GM23338 (cell line): Measurements from ENCODE around the gene STPG1. TPM values are rescaled to one million over a fixed set of nuclear protein-coding genes. Genes with fewer than 3 reads are reported as not detected.

Source experiments
- ATAC-seq: fragments of 200-7000 bp; cut with Tn5 transposase; 3 replicates; pipeline ENCODE4 v1.9.1; 2020
- DNase-seq: peaks from one replicate; pipeline ENCODE4 v3.0.0-alpha.2; 2015; ENCODE audit warnings: low spot score
- H2AFZ ChIP-seq: fragments of 200-600 bp; sonication (generic); 2 replicates; pipeline ENCODE4 v1.8.0; 2016; ENCODE audit warnings: antibody characterized with exemption, mild to moderate bottlenecking, moderate library complexity
- H3F3A ChIP-seq: fragments of 200-600 bp; sonication (generic); replicated peaks from 2 replicates; pipeline ENCODE4 v1.8.0; 2017; ENCODE audit warnings: antibody characterized with exemption, mixed run types, low read depth
- H3K27ac ChIP-seq: fragments of 200-600 bp; sonication (generic); 2 replicates; pipeline ENCODE4 v1.6.1; 2016; ENCODE audit warnings: low read depth
- H3K27me3 ChIP-seq: fragments of 200-600 bp; sonication (generic); 2 replicates; pipeline ENCODE4 v1.8.0; 2016; ENCODE audit warnings: mild to moderate bottlenecking, mixed run types, moderate library complexity; ENCODE audit not compliant: insufficient read depth
- H3K36me3 ChIP-seq: fragments of 200-600 bp; sonication (generic); 2 replicates; pipeline ENCODE4 v1.8.0; 2016; ENCODE audit warnings: mild to moderate bottlenecking; ENCODE audit not compliant: insufficient read depth
- H3K4me1 ChIP-seq: fragments of 200-600 bp; sonication (generic); 2 replicates; pipeline ENCODE4 v1.8.0; 2016; ENCODE audit warnings: mild to moderate bottlenecking, moderate library complexity; ENCODE audit not compliant: insufficient read depth
- H3K4me2 ChIP-seq: fragments of 200-600 bp; sonication (generic); 2 replicates; pipeline ENCODE4 v1.7.1; 2017; ENCODE audit warnings: mixed run types
- H3K4me3 ChIP-seq: fragments of 200-600 bp; sonication (generic); 2 replicates; pipeline ENCODE4 v1.6.1; 2016; ENCODE audit warnings: mixed run types
- H3K79me2 ChIP-seq: fragments of 200-600 bp; sonication (generic); replicated peaks from 2 replicates; pipeline ENCODE4 v1.8.0; 2017; ENCODE audit warnings: mild to moderate bottlenecking; ENCODE audit not compliant: insufficient read depth
- H3K9me2 ChIP-seq: fragments of 200-600 bp; sonication (generic); 2 replicates; pipeline ENCODE4 v1.8.0; 2017; ENCODE audit not compliant: insufficient read depth
- H4K20me1 ChIP-seq: fragments of 200-600 bp; sonication (generic); replicated peaks from 2 replicates; pipeline ENCODE4 v1.8.0; 2017; ENCODE audit warnings: mild to moderate bottlenecking; ENCODE audit not compliant: insufficient read depth
- H3K27ac Mint-ChIP-seq: 2 replicates; pipeline ENCODE4 v1.8.0; 2020; ENCODE audit warnings: inconsistent platforms, mild to moderate bottlenecking, moderate library complexity, mixed read lengths
- H3K27me3 Mint-ChIP-seq: 3 replicates; pipeline ENCODE4 v1.8.0; 2022; ENCODE audit warnings: low read depth, mild to moderate bottlenecking, moderate library complexity, mixed read lengths, inconsistent platforms; ENCODE audit not compliant: insufficient read depth, poor library complexity
- H3K36me3 Mint-ChIP-seq: 3 replicates; pipeline ENCODE4 v1.8.0; 2021; ENCODE audit warnings: low read depth, mild to moderate bottlenecking, inconsistent platforms, moderate library complexity, mixed read lengths
- H3K4me1 Mint-ChIP-seq: 3 replicates; pipeline ENCODE4 v1.8.0; 2020; ENCODE audit warnings: mild to moderate bottlenecking, inconsistent platforms, mixed read lengths
- H3K4me3 Mint-ChIP-seq: 3 replicates; pipeline ENCODE4 v1.8.0; 2021; ENCODE audit warnings: moderate library complexity, mild to moderate bottlenecking, inconsistent platforms, mixed read lengths
- H3K9me3 Mint-ChIP-seq: 3 replicates; pipeline ENCODE4 v1.8.0; 2020; ENCODE audit warnings: moderate library complexity, mild to moderate bottlenecking, inconsistent platforms, mixed read lengths
- CREB1 ChIP-seq: fragments of 250-450 bp; sonication (Bioruptor Pico); IDR thresholded peaks from 2 replicates; pipeline ENCODE4 v1.5.0; 2020; ENCODE audit warnings: low read depth, mild to moderate bottlenecking, moderate library complexity
- EZH2 ChIP-seq: fragments of 200-600 bp; sonication (generic); IDR thresholded peaks from one replicate; pipeline ENCODE4 v1.8.0; 2017; ENCODE audit warnings: antibody characterized with exemption, mild to moderate bottlenecking, low read depth; ENCODE audit not compliant: unreplicated experiment
- EZH2phosphoT487 ChIP-seq: fragments of 200-600 bp; sonication (generic); IDR thresholded peaks from one replicate; pipeline ENCODE4 v1.8.1; 2018; ENCODE audit warnings: antibody characterized with exemption; ENCODE audit not compliant: unreplicated experiment
- JUNB ChIP-seq: IDR thresholded peaks from one replicate; pipeline ENCODE4 v1.6.1; 2016; ENCODE audit warnings: antibody characterized with exemption; ENCODE audit not compliant: unreplicated experiment
- NANOG ChIP-seq: IDR thresholded peaks from 2 replicates; pipeline ENCODE4 v1.6.1; 2016; ENCODE audit warnings: antibody characterized with exemption, borderline replicate concordance
- POLR2AphosphoS5 ChIP-seq: IDR thresholded peaks from 2 replicates; pipeline ENCODE4 v1.6.1; 2016; ENCODE audit warnings: antibody characterized with exemption, low read depth
- STAT1 ChIP-seq: IDR thresholded peaks from one replicate; pipeline ENCODE4 v1.6.1; 2016; ENCODE audit warnings: antibody characterized with exemption; ENCODE audit not compliant: unreplicated experiment
- ZNF114 ChIP-seq: fragments of 250-450 bp; sonication (Bioruptor Pico); IDR thresholded peaks from 2 replicates; pipeline ENCODE4 v1.5.0; 2020; ENCODE audit warnings: mild to moderate bottlenecking, moderate library complexity
- ZNF331 ChIP-seq: fragments of 250-450 bp; sonication (Bioruptor Pico); IDR thresholded peaks from 2 replicates; pipeline ENCODE4 v1.5.0; 2020; ENCODE audit warnings: low read depth, mild to moderate bottlenecking, moderate library complexity
- polyA plus RNA-seq: library from polyadenylated mRNA; unstranded; fragments of >200 nt; fragmentation: Nextera tagmentation; extraction: Ambion mirVana; gene quantifications from 2 replicates; pipeline ENCODE4 v1.2.1, GENCODE V29; 2016
- total RNA-seq: library from RNA; depleted of rRNA; stranded (reverse); fragments of >200 nt; shearing (Covaris generic); gene quantifications from 2 replicates; pipeline ENCODE4 v1.2.3, GENCODE V29; 2014
- TF ChIP-seq, protein P1 (sequence below): fragments of 250-450 bp; sonication (Bioruptor Pico); IDR thresholded peaks from 2 replicates; pipeline ENCODE4 v1.5.0; 2020; ENCODE audit warnings: mild to moderate bottlenecking, moderate library complexity
- TF ChIP-seq, protein P2 (sequence below), 2 experiments: fragments of 200-600 bp in 1 of 2; sonication (generic) in 1 of 2; conservative IDR thresholded peaks; 2 replicates each; pipeline versions ENCODE4 v1.5.1 to v1.6.1; 2016 to 2017; ENCODE audit warnings: antibody characterized with exemption in 2 of 2, low read depth in 2 of 2, mild to moderate bottlenecking in 2 of 2, moderate library complexity in 1 of 2
- TF ChIP-seq, protein P3 (sequence below): IDR thresholded peaks from one replicate; pipeline ENCODE4 v1.6.1; 2018; ENCODE audit warnings: antibody characterized with exemption; ENCODE audit not compliant: unreplicated experiment
- TF ChIP-seq, protein P4 (sequence below): IDR thresholded peaks from 2 replicates; pipeline ENCODE4 v1.6.1; 2016; ENCODE audit warnings: antibody characterized with exemption

The STPG1 gene
- total and polyA plus RNA-seq, 2 experiments from 2014 or later: 8.2 to 11.4 TPM

GRCh38 chr1:24400065-24400464 is 13.5 kb downstream of the STPG1 start:
- Histone ChIP-seq H3K4me2 (no peak overlapping the region), H3K27ac (no peak overlapping the region), H3K79me2 (no peaks in the 10 kb centered on the region), H3K4me1 (no peaks in the 10 kb centered on the region), H4K20me1 (peaks cover 6% of the 10 kb centered on the region; the same call in 1 of the 2 replicates), H3F3A (no peaks in the 10 kb centered on the region), H3K9me2 (no peaks in the 10 kb centered on the region), H3K36me3 (no peaks in the 10 kb centered on the region), H2AFZ (no peak overlapping the region), H3K4me3 (no peak overlapping the region), H3K27me3 (no peaks in the 10 kb centered on the region)
- H3K27me3 Mint-ChIP-seq: no peaks in the 10 kb centered on the region
- DNase-seq (no peak), ATAC-seq (no peak)
- H3K27ac Mint-ChIP-seq: no peak overlapping the region
- H3K9me3 Mint-ChIP-seq: no peaks in the 10 kb centered on the region
- no peak overlapping the region for H3K4me3 Mint-ChIP-seq
- no peaks in the 10 kb centered on the region for H3K4me1 Mint-ChIP-seq
- TF ChIP-seq POLR2AphosphoS5 (no peak), CREB1 (no peak), STAT1 (no peak), JUNB (no peak), ZNF331 (CRISPR knock-in tag) (no peak), NANOG (no peak), ZNF114 (CRISPR knock-in tag) (no peak), EZH2 (no peak), EZH2phosphoT487 (no peak)
- TF ChIP-seq, protein P1, sequence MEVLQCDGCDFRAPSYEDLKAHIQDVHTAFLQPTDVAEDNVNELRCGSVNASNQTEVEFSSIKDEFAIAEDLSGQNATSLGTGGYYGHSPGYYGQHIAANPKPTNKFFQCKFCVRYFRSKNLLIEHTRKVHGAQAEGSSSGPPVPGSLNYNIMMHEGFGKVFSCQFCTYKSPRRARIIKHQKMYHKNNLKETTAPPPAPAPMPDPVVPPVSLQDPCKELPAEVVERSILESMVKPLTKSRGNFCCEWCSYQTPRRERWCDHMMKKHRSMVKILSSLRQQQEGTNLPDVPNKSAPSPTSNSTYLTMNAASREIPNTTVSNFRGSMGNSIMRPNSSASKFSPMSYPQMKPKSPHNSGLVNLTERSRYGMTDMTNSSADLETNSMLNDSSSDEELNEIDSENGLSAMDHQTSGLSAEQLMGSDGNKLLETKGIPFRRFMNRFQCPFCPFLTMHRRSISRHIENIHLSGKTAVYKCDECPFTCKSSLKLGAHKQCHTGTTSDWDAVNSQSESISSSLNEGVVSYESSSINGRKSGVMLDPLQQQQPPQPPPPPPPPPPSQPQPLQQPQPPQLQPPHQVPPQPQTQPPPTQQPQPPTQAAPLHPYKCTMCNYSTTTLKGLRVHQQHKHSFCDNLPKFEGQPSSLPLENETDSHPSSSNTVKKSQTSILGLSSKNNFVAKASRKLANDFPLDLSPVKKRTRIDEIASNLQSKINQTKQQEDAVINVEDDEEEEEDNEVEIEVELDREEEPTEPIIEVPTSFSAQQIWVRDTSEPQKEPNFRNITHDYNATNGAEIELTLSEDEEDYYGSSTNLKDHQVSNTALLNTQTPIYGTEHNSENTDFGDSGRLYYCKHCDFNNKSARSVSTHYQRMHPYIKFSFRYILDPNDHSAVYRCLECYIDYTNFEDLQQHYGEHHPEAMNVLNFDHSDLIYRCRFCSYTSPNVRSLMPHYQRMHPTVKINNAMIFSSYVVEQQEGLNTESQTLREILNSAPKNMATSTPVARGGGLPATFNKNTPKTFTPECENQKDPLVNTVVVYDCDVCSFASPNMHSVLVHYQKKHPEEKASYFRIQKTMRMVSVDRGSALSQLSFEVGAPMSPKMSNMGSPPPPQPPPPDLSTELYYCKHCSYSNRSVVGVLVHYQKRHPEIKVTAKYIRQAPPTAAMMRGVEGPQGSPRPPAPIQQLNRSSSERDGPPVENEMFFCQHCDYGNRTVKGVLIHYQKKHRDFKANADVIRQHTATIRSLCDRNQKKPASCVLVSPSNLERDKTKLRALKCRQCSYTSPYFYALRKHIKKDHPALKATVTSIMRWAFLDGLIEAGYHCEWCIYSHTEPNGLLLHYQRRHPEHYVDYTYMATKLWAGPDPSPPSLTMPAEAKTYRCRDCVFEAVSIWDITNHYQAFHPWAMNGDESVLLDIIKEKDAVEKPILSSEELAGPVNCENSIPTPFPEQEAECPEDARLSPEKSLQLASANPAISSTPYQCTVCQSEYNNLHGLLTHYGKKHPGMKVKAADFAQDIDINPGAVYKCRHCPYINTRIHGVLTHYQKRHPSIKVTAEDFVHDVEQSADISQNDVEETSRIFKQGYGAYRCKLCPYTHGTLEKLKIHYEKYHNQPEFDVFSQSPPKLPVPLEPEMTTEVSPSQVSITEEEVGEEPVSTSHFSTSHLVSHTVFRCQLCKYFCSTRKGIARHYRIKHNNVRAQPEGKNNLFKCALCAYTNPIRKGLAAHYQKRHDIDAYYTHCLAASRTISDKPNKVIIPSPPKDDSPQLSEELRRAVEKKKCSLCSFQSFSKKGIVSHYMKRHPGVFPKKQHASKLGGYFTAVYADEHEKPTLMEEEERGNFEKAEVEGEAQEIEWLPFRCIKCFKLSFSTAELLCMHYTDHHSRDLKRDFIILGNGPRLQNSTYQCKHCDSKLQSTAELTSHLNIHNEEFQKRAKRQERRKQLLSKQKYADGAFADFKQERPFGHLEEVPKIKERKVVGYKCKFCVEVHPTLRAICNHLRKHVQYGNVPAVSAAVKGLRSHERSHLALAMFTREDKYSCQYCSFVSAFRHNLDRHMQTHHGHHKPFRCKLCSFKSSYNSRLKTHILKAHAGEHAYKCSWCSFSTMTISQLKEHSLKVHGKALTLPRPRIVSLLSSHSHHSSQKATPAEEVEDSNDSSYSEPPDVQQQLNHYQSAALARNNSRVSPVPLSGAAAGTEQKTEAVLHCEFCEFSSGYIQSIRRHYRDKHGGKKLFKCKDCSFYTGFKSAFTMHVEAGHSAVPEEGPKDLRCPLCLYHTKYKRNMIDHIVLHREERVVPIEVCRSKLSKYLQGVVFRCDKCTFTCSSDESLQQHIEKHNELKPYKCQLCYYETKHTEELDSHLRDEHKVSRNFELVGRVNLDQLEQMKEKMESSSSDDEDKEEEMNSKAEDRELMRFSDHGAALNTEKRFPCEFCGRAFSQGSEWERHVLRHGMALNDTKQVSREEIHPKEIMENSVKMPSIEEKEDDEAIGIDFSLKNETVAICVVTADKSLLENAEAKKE (CRISPR knock-in tag): no peak
- TF ChIP-seq, protein P2, sequence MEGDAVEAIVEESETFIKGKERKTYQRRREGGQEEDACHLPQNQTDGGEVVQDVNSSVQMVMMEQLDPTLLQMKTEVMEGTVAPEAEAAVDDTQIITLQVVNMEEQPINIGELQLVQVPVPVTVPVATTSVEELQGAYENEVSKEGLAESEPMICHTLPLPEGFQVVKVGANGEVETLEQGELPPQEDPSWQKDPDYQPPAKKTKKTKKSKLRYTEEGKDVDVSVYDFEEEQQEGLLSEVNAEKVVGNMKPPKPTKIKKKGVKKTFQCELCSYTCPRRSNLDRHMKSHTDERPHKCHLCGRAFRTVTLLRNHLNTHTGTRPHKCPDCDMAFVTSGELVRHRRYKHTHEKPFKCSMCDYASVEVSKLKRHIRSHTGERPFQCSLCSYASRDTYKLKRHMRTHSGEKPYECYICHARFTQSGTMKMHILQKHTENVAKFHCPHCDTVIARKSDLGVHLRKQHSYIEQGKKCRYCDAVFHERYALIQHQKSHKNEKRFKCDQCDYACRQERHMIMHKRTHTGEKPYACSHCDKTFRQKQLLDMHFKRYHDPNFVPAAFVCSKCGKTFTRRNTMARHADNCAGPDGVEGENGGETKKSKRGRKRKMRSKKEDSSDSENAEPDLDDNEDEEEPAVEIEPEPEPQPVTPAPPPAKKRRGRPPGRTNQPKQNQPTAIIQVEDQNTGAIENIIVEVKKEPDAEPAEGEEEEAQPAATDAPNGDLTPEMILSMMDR (conservative IDR thresholded peaks at IDR 0.05; ENCODE audit: low read depth in 2 of 2): no peak
- TF ChIP-seq, protein P3, sequence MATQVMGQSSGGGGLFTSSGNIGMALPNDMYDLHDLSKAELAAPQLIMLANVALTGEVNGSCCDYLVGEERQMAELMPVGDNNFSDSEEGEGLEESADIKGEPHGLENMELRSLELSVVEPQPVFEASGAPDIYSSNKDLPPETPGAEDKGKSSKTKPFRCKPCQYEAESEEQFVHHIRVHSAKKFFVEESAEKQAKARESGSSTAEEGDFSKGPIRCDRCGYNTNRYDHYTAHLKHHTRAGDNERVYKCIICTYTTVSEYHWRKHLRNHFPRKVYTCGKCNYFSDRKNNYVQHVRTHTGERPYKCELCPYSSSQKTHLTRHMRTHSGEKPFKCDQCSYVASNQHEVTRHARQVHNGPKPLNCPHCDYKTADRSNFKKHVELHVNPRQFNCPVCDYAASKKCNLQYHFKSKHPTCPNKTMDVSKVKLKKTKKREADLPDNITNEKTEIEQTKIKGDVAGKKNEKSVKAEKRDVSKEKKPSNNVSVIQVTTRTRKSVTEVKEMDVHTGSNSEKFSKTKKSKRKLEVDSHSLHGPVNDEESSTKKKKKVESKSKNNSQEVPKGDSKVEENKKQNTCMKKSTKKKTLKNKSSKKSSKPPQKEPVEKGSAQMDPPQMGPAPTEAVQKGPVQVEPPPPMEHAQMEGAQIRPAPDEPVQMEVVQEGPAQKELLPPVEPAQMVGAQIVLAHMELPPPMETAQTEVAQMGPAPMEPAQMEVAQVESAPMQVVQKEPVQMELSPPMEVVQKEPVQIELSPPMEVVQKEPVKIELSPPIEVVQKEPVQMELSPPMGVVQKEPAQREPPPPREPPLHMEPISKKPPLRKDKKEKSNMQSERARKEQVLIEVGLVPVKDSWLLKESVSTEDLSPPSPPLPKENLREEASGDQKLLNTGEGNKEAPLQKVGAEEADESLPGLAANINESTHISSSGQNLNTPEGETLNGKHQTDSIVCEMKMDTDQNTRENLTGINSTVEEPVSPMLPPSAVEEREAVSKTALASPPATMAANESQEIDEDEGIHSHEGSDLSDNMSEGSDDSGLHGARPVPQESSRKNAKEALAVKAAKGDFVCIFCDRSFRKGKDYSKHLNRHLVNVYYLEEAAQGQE: no peak
- TF ChIP-seq, protein P4, sequence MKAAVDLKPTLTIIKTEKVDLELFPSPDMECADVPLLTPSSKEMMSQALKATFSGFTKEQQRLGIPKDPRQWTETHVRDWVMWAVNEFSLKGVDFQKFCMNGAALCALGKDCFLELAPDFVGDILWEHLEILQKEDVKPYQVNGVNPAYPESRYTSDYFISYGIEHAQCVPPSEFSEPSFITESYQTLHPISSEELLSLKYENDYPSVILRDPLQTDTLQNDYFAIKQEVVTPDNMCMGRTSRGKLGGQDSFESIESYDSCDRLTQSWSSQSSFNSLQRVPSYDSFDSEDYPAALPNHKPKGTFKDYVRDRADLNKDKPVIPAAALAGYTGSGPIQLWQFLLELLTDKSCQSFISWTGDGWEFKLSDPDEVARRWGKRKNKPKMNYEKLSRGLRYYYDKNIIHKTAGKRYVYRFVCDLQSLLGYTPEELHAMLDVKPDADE: no peak
- no peaks in the 10 kb centered on the region for H3K36me3 Mint-ChIP-seq
